Femur (tissue), 1 donor: ENCODE data around the gene DEPDC5.

Source experiments
- DNase-seq: peaks from one replicate; pipeline ENCODE4 v3.0.0-alpha.2; 2017

DEPDC5 gene

GRCh38 chr22:31954535-31955523 lies 201.0 kb downstream of the DEPDC5 start:
- no peak for DNase-seq

GRCh38 chr22:31956360-31956759 lies 202.5 kb downstream of the DEPDC5 start:
- no peak for DNase-seq
